NCI-H1694 (cell line): ENCODE data around the gene IZUMO2.

Experiments
- DNase-seq: peaks from one replicate; lab custom pipeline; 2025; lab: John Stamatoyannopoulos, UW

The IZUMO2 gene

GRCh38 chr19:50162988-50163387 is at the start of gene IZUMO2:
IZUMO2 (minus strand) TSS chr19:50163281; CDS start chr19:50163194, 87 bp downstream.
- DNase-seq: no peak

DNA sequence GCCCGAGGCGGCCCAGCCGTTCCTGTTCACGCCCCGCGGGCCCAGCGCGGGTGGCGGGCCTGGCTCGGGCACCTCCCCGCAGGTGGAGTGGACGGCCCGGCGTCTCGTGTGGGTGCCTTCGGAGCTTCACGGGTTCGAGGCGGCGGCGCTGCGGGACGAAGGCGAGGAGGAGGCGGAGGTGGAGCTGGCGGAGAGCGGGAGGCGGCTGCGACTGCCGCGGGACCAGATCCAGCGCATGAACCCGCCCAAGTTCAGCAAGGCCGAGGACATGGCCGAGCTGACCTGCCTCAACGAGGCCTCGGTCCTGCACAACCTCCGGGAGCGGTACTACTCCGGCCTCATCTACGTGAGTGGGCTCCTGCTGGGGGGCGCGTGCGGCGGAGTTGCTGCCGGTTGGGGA is 47.3 kb upstream of the IZUMO2 start:
- no peak for DNase-seq

DNA sequence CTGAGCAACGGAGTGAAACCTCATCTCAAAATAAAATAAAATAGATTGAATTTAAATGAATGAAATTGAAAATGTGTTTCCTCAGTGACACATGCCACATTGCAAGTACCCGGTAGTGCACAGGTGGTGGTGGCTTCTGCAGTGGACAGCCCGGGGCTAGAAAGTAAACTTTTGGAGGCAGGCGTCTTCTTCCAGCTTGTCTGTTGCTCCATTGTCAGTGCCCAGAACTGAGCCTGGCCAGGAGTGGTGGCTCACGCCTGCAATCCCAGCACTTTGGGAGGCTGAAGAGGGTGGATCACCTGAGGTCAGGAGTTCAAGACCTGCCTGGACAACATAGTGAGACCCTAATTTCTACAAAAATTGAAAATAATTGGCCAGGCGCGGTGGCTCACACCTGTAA is 46.0 kb upstream of the IZUMO2 start:
- no peak for DNase-seq

DNA sequence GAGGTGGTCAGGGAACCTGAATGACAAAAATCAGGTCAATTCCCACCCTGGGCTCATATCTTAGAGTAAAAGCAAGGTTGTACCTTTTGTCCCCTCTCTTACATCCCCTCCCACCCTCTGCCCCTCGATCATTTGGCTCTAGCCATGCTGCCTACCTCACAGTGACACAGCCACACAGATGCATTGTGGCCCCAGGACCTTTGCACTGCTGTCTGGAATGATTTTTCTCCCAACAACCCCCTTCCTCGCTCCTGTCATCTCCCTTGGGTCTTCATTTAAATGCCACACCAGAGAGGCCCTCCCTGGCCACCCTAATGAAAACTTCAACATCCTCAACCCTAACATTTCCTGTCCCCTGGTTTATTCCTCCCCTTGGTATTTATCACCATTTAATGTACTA is 44.6 kb upstream of the IZUMO2 start:
- DNase-seq: no peak

- DNase-seq: no peak
Observed at GRCh38 chr19:50206191-50206590, 43.1 kb upstream of the IZUMO2 start.

- no peak for DNase-seq
Observed at GRCh38 chr19:50205681-50206138, 42.6 kb upstream of the IZUMO2 start.

DNA sequence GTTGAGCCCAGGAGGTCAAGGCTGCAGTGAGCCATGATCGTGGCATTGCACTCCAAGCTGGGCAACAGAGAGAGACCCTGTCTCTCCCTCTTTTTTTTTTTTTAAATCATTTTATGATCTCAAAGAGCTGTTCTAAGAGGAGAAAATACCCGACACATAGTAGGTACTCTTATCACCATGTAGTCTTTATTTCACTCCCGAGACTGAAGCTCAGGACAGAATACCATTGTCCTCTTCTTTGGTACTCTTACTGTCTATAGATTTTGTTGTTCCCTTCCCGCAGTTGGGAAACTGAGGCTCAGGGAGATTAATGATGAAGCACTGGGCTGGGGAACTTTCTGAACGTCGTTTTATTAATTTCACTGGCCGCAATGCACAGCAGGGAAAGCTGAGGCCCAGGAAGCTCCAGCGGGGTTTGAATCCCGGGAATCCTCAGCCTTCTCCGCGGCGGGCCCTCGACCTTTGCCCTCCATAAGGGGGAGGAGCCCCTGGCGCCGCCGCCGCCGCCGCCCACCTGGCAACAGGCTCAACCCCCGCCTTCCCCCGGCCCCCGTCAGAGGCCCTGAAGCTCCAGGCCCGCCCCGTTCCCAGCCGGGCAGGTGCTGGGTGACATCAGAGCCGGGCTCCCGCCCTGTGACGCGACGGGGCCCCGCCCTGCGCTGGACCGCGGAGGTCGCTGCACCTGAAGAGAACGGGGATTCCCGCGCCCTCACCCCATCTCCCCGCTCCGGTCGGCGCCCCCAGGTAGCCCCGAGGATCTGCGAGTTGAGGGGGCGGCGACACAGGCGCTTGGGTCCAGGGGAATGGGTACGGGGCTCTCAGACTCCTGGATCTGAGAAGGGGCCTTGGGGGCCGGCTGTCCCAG is 42.0 kb upstream of the IZUMO2 start:
- no peak for DNase-seq

DNA sequence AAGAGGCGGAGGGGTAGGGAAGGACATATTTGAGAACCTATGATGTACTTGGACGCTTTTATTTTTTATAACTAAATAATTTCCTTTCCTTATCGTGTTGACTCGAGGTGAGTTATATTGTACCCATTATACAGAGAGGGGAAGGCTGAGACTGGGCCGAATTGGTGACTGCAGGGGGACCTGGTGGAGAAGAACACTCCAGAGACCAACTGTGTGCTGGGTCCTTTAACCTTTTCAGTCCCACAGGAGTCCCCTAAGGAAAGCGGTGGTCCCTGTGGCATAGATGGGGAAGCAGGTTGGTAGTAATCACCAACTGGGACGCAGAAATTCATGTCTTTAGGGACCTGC is 41.0 kb upstream of the IZUMO2 start:
- no peak for DNase-seq

GRCh38 chr19:50203281-50204080 is 40.4 kb upstream of the IZUMO2 start, which contains the start of gene MYH14:
MYH14 (plus strand) TSS chr19:50203622; CDS start chr19:50210366, 6,744 bp downstream.
- no peak for DNase-seq

GRCh38 chr19:50202962-50203280 is 39.8 kb upstream of the IZUMO2 start:
- no peak for DNase-seq

DNA sequence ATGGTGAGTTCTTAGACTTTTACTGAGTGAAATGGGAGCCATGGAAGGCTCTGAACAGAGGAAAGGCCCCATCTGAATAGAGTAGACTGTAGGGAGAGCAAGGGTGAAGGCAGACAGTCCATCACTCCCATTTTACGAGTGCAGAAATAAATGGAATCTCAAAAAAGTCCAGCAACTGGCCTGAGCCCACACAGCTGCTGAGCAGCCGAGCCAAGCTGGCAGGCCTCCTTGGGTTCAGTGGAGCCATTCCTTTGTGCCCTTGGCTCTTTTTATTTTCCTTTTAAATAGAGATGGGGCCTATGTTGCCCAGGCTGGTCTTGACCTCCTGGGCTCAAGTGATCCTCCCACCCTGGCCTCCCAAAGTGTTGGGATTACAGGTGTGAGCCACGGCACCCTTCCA is 39.3 kb upstream of the IZUMO2 start:
- DNase-seq: no peak

GRCh38 chr19:50199259-50199555 is 36.1 kb upstream of the IZUMO2 start:
- no peak for DNase-seq

GRCh38 chr19:50198431-50199258 is 35.6 kb upstream of the IZUMO2 start:
- no peak for DNase-seq

- DNase-seq: no peak
Observed at GRCh38 chr19:50197348-50197747, 34.3 kb upstream of the IZUMO2 start.

GRCh38 chr19:50196322-50196932 is 33.3 kb upstream of the IZUMO2 start:
- DNase-seq: no peak

DNA sequence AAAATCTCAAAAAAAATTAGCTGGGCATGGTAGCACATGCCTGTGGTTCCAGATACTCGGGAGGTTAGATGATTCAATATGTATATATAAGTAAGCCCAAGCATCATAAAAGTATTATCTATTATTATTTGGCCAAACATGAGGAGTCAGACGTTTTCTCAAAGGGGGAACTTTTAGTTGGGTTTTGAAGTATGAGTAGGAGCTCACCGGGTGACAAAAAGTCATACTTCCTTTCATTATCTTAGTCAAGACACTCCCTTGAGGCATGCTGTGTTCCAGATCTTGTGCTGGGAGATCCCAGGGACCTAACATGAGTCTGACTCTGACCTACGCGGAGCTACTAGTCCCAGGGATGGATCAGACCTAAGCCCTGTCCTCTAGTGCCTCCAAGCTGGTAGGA is 32.1 kb upstream of the IZUMO2 start:
- no peak for DNase-seq

GRCh38 chr19:50192463-50193211 is 29.6 kb upstream of the IZUMO2 start:
- DNase-seq: no peak

- DNase-seq: no peak
Observed at GRCh38 chr19:50191216-50191615, 28.1 kb upstream of the IZUMO2 start.

GRCh38 chr19:50190439-50190891 is 27.4 kb upstream of the IZUMO2 start:
- DNase-seq: no peak

DNA sequence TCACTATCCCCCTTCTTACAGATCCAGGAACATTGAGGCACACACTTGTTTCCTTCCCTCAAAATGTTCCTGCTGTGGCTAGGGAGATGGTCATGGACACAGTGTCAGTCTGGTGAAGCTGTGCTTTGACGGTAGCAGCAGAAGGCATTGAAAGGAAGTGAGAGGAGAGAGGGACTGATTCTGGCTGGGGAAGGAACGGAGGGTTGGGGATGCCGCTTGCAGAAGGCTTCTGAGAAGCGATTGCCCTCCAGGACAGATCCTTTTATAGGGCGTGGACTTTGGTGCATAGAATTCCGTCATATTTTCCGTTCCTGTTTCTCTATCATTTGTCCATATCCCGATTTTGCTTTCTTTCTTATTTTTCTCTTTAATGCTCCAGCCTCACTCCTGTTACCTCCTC is 26.2 kb upstream of the IZUMO2 start:
- DNase-seq: no peak

DNA sequence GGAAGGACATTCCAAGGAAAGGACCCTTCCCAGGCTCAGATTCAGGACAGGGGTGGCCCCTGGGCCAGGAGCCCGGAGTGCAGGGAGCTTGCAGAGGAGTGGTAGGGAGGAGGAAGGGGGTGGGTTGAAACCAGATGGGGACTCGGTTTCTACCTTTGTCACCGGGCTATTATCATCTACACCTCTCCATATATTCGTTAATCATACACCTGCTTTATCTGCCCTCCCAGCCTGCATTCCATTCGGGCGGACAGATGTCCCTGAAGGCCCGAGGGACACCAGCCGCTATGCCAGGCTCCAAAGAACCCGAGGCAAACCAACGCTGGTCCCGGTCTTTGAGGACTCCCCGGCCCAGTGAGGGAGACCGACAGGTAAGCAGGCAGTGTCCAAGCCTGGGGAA is 24.9 kb upstream of the IZUMO2 start:
- DNase-seq: no peak
